Neural progenitor cell (in vitro differentiated cells): ENCODE results near the gene NTPCR.

ENCODE experiments used
- EZH2 ChIP-seq: fragments of 200-600 bp; sonication (generic); IDR thresholded peaks from 2 replicates; pipeline ENCODE4 v1.6.1; 2017; ENCODE audit warnings: antibody characterized with exemption, mild to moderate bottlenecking, moderate library complexity
- EZH2phosphoT487 ChIP-seq: fragments of 200-600 bp; sonication (generic); IDR thresholded peaks from 2 replicates; pipeline ENCODE4 v1.6.1; 2017; ENCODE audit warnings: antibody characterized with exemption
- TF ChIP-seq, protein P1 (sequence below): fragments of 200-600 bp; sonication (generic); IDR thresholded peaks from 2 replicates; pipeline ENCODE4 v1.5.1; 2017; ENCODE audit warnings: antibody characterized with exemption, mild to moderate bottlenecking

DNA sequence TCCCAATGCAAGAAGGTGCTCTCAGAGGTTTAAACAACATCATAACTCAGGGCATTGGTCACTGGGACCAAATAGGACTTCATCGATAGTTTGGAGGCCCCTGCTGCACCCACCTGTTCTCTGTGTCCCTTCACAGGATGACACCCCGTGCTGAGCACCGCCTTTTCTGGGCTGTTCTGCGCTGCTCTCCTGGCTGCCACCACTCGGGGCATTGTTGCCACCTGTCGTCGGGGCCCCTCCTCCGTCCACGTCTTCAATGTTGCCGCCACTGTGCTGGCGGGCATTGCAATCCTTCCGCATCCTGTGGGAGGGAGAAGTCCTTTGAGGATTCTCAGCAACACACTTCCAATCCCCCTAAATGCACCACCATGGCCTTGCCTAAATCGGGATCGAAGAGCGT lies 47.7 kb downstream of the NTPCR start:
- TF ChIP-seq, protein P1, sequence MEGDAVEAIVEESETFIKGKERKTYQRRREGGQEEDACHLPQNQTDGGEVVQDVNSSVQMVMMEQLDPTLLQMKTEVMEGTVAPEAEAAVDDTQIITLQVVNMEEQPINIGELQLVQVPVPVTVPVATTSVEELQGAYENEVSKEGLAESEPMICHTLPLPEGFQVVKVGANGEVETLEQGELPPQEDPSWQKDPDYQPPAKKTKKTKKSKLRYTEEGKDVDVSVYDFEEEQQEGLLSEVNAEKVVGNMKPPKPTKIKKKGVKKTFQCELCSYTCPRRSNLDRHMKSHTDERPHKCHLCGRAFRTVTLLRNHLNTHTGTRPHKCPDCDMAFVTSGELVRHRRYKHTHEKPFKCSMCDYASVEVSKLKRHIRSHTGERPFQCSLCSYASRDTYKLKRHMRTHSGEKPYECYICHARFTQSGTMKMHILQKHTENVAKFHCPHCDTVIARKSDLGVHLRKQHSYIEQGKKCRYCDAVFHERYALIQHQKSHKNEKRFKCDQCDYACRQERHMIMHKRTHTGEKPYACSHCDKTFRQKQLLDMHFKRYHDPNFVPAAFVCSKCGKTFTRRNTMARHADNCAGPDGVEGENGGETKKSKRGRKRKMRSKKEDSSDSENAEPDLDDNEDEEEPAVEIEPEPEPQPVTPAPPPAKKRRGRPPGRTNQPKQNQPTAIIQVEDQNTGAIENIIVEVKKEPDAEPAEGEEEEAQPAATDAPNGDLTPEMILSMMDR = no peak
- TF ChIP-seq EZH2 = no peak
- no peak for TF ChIP-seq EZH2phosphoT487
